GOT3 (cell line): ENCODE results near the gene HCAR3.

Source experiments
- DNase-seq: peaks from one replicate; lab custom pipeline; 2025; ENCODE audit warnings: mixed read lengths; lab: John Stamatoyannopoulos, UW

HCAR3 gene

DNA sequence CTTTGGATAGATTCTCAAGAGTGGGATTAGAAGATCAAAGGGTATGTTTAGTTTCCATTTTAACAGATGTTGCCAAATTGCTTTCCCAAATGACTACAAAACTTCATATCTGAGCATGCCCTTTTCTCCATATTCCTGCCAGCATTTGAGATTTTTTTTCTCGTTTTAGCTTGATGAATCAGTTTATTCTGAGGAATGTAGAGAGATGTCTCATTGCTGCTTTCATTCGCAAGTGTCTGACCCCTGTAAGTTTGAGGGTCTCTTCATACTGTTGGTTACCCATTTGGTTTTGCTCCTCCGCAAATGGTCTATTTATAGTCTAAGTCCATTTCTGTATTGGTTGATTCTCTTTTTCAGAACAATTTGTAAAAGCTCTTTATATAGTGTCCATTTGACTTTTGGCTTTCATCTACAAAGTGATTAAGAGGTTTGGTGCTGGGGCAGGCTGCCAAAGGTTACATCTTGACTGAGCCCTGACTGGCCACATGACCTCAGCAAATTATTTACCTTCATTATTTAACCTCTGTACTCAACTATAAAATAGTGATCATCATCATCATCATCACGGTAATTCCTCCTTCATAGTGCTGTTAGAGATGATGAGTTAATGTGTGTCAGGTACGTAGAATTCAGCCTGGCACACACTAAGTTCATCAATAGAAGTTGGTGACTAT lies 47.1 kb downstream of the HCAR3 start:
- DNase-seq, result no peak

GRCh38 chr12:122668268-122668667 lies 48.3 kb downstream of the HCAR3 start:
- DNase-seq, result no peak

- no peak for DNase-seq
These were observed 50.9 kb downstream of the HCAR3 start for GRCh38 chr12:122665759-122666158.

- no peak for DNase-seq
These were observed 51.3 kb downstream of the HCAR3 start for GRCh38 chr12:122665349-122665748.
